HCT116 (cell line): Measurements from ENCODE around the gene RAB25.

Experiments
- ATF3 ChIP-seq: IDR thresholded peaks from 2 replicates; pipeline ENCODE4 v1.6.1; 2012
- CEBPB ChIP-seq: IDR thresholded peaks from 2 replicates; pipeline ENCODE4 v1.6.1; 2012; ENCODE audit warnings: low read depth
- CTCF ChIP-seq, 3 experiments: fragments of 200-600 bp in 1 of 3; sonication (generic) in 1 of 3; IDR thresholded peaks in 2 of 3; conservative IDR thresholded peaks in 1 of 3; 2 replicates each; pipeline ENCODE4 v1.5.1; 2012 to 2017; ENCODE audit warnings: low read depth in 2 of 3, low read length in 2 of 3, antibody characterized with exemption in 1 of 3, borderline replicate concordance in 1 of 3, control low read depth in 1 of 3, mild to moderate bottlenecking in 1 of 3, mixed read lengths in 1 of 3, mixed run types in 1 of 3, moderate library complexity in 1 of 3; ENCODE audit not compliant: insufficient read depth in 1 of 3
- EZH2 ChIP-seq: fragments of 200-600 bp; sonication (generic); IDR thresholded peaks from 2 replicates; pipeline ENCODE4 v1.6.1; 2017; ENCODE audit warnings: antibody characterized with exemption, mixed run types
- EZH2phosphoT487 ChIP-seq: fragments of 200-600 bp; IDR thresholded peaks from 2 replicates; pipeline ENCODE4 v1.6.1; 2018; ENCODE audit warnings: antibody characterized with exemption, borderline replicate concordance
- MAX ChIP-seq: IDR thresholded peaks from 2 replicates; pipeline ENCODE4 v1.6.1; 2012
- POLR2A ChIP-seq: IDR thresholded peaks from 2 replicates; pipeline ENCODE4 v1.7.0; 2011; ENCODE audit warnings: borderline replicate concordance; ENCODE audit not compliant: insufficient read depth, insufficient read length; ENCODE audit errors: extremely low read depth
- POLR2AphosphoS5 ChIP-seq: IDR thresholded peaks from 2 replicates; pipeline ENCODE4 v1.6.1; 2011; ENCODE audit warnings: mild to moderate bottlenecking, low read depth, low read length, moderate library complexity
- RAD21 ChIP-seq: IDR thresholded peaks from 2 replicates; pipeline ENCODE4 v1.6.1; 2012; ENCODE audit warnings: low read depth, mild to moderate bottlenecking
- SP1 ChIP-seq: IDR thresholded peaks from 2 replicates; pipeline ENCODE4 v1.6.1; 2012; ENCODE audit warnings: low read depth
- SRF ChIP-seq: IDR thresholded peaks from 2 replicates; pipeline ENCODE4 v1.6.1; 2012; ENCODE audit warnings: low read depth

GRCh38 chr1:156099282-156099681, 38.3 kb downstream of the RAB25 start:
- TF ChIP-seq CTCF (IDR thresholded peaks at IDR 0.05 in 2 of 3, conservative IDR thresholded peaks at IDR 0.05 in 1 of 3; ENCODE audit: borderline replicate concordance in 1 of 3, insufficient read depth in 1 of 3, low read depth in 2 of 3, low read length in 2 of 3) (no peak), MAX (no peak), POLR2A (no peak), RAD21 (no peak), EZH2 (no peak), SRF (no peak), EZH2phosphoT487 (no peak), SP1 (no peak), POLR2AphosphoS5 (no peak), CEBPB (no peak), ATF3 (no peak)
